Activated T-cell treated with anti-CD3 and anti-CD28 coated beads, Interleukin-2, amount 50 U/mL, for 1 hour (primary cell): Measurements from ENCODE around the gene MAPT.

ENCODE experiments used
- DNase-seq: peaks from one replicate; pipeline ENCODE4 v3.0.0-alpha.2; 2020

The MAPT gene

GRCh38 chr17:46035112-46035818 lies 140.9 kb downstream of the MAPT start:
- no peak for DNase-seq

GRCh38 chr17:46036491-46036890 lies 142.1 kb downstream of the MAPT start:
- DNase-seq, result no peak

GRCh38 chr17:46037722-46038255 lies 143.4 kb downstream of the MAPT start:
- DNase-seq, result no peak

GRCh38 chr17:46038414-46038813 lies 144.1 kb downstream of the MAPT start:
- no peak for DNase-seq

DNA sequence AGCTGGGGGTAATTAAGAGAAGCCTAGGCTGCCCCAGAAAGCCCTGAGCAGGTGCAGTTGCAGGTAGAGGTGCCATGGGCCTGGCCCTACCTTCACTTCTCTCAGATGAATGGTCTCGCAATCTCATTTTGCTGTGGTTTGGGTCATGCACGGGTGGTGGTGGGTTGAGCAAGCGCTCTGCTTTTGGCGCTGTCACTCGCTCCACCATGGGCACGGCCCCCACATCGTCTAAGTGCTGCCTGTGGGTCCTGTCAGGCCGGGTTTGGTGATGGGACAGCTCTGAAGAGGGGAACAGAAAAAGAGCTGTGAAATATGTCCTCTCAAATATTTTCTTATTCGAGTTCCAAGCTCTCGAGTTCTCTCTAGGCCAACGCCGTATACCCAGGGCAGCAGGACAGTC lies 144.6 kb downstream of the MAPT start:
- DNase-seq, result no peak

DNA sequence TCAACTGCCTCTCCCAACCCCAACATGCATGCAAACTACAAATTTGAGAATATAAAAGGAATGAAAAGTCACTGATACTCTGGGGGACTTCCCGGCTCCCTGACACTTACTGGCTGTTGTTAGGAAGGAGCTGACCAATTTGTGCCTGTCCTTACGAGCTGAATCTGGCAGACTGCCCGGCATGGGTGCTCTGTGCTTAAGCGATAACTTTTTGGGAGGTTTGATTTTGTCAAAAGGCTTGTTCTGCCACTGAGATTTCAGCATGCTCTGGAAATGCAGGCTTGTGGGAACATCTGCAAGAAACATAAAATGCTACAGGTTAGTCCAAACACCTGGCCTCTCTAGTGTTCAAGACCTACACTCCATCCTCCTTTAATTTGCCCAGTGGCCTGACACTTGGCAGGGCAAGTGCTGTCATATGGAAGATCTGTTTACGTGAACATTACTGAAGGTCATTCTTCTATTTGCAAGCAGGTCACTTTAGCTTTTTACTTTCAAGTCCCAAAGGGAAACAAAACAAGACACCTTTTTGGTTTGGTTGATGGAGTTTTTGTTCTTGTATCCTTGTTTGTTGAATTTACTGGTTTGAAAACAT lies 145.3 kb downstream of the MAPT start:
- no peak for DNase-seq

- no peak for DNase-seq
Measured at GRCh38 chr17:46042246-46042645, 147.9 kb downstream of the MAPT start.

GRCh38 chr17:46042925-46043324 lies 148.6 kb downstream of the MAPT start:
- DNase-seq, result no peak

GRCh38 chr17:46043606-46044005 lies 149.3 kb downstream of the MAPT start:
- DNase-seq, result no peak

- DNase-seq, result no peak
Measured at GRCh38 chr17:46044286-46044928, 150.1 kb downstream of the MAPT start.

DNA sequence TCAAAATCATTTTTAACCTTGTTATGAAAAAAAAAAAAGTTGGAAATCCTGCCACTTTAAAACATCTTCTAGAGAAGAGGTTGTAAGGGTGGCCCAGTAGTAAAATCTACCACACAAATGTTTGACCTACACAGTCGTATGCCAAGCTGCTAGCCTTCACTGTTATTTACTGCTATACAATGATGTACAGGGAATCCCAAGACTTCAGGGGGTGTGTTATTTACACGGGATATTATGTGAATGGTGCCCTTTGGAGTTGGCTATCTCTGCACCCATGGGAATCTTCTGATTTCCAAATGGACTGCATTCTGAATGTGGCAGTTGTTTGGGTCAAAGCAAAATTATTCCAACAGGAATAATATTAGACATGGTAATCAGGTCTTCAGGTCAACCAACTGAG lies 150.6 kb downstream of the MAPT start:
- DNase-seq, result no peak

GRCh38 chr17:46045639-46046038 lies 151.3 kb downstream of the MAPT start:
- DNase-seq, result no peak

DNA sequence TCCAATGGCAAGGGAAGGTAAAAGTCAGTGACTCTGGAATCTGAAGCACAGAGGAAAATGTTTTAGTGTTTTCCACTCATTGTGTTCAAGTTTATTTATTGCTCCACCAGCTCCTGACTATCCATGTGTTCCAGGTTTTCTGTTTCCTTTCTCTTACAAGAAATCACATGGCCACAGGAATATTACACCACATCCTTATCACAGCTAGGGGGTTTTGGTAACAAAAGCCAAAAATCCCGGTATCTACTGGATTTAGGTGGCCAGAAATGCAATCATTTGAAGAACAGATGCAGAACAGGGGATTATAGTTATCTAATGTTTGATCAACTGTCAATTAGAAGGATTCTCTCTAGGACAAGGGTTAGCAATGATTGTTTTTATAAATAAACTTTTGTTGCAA lies 152.6 kb downstream of the MAPT start:
- no peak for DNase-seq

- no peak for DNase-seq
Measured at GRCh38 chr17:46047398-46047797, 153.0 kb downstream of the MAPT start.

- DNase-seq, result no peak
Measured at GRCh38 chr17:46047856-46048255, 153.5 kb downstream of the MAPT start.

DNA sequence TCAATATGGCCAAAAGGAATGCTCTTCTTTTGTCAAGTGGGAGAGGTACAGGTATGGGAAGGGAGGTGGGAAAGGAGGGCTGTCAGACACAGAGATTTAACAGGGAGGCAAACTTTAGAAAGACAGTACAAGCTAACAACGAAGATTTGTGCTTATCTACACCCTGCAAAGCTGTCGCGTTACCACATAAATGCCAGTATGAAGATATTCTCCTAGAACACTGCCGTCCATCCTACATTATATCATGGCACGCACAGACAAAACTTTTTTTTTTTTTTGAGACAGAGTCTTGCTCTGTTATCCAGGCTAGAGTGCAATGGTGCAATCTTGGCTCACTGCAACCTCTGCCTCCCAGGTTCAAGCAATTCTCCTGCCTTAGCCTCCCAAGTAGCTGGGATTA lies 155.3 kb downstream of the MAPT start:
- no peak for DNase-seq

GRCh38 chr17:46053911-46054534 lies 159.7 kb downstream of the MAPT start:
- no peak for DNase-seq

- DNase-seq, result no peak
Measured at GRCh38 chr17:46056800-46057304, 162.5 kb downstream of the MAPT start.

GRCh38 chr17:46057366-46057765 lies 163.0 kb downstream of the MAPT start:
- DNase-seq, result no peak

DNA sequence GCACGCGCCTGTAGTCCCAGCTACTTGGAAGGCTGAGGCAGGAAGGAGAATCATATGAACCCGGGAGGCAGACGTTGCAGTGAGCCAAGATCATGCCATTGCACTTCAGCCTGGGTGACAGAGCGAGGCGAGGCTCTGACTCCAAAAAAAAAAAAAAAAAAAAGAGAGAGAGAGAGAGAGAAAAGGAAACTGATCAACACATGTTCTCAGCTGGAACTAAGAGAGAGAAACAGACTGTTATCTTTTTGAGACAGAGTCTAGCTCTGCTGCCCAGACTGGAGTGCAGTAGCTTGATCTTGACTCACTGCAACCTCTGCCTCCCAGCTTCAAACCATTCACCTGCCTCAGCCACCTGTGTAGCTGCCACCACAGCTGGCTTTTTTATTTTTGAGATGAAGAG lies 165.1 kb downstream of the MAPT start:
- DNase-seq, result no peak

DNA sequence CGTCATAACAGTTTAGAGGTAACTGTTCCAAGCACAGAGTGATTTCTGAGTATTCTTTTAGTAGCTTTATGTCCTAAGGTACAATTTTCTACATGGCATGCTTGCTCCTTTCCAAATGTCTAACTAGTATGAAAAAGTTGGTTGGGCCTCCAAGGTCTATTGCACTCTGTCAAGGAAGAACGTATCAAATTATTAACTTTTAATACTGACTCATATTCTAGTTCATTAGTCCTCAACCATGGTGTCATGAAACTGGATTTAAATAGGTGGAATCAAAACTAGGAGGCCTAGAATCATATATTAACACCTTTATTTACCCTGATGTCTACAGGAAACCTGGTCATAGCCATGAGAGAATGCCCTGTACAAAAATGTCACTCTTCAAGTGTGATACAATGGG lies 166.1 kb downstream of the MAPT start:
- DNase-seq, result no peak

- DNase-seq, result no peak
Measured at GRCh38 chr17:46061435-46061834, 167.1 kb downstream of the MAPT start.

DNA sequence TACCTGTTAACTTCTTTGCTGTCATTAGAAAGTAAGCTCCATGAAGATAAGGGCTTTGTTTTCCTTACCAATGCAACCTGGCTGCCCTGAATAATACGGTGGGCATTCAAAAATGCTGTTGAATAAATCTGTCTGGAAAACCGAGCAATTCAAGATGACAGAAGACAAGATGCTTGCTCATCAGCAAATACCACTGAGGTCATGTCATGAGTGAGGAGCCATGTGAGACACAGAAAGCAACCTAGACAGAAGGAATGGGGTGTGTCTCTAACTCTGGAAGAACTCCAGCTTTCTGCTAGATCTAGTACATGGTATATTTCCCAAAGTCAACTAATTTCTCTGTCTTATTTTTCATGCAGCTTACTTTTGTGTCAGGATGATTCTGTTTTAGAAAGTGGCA lies 168.9 kb downstream of the MAPT start:
- no peak for DNase-seq

GRCh38 chr17:46064460-46064859 lies 170.1 kb downstream of the MAPT start:
- DNase-seq, result no peak
